Measurements from ENCODE around the gene GPR153. TPM values are rescaled to one million over a fixed set of nuclear protein-coding genes. Genes with fewer than 3 reads are reported as not detected.

GPR153 gene
- total RNA-seq, 4 donors from 2014 or later: 5.6 to 12.3 (median 10.2) TPM

DNA sequence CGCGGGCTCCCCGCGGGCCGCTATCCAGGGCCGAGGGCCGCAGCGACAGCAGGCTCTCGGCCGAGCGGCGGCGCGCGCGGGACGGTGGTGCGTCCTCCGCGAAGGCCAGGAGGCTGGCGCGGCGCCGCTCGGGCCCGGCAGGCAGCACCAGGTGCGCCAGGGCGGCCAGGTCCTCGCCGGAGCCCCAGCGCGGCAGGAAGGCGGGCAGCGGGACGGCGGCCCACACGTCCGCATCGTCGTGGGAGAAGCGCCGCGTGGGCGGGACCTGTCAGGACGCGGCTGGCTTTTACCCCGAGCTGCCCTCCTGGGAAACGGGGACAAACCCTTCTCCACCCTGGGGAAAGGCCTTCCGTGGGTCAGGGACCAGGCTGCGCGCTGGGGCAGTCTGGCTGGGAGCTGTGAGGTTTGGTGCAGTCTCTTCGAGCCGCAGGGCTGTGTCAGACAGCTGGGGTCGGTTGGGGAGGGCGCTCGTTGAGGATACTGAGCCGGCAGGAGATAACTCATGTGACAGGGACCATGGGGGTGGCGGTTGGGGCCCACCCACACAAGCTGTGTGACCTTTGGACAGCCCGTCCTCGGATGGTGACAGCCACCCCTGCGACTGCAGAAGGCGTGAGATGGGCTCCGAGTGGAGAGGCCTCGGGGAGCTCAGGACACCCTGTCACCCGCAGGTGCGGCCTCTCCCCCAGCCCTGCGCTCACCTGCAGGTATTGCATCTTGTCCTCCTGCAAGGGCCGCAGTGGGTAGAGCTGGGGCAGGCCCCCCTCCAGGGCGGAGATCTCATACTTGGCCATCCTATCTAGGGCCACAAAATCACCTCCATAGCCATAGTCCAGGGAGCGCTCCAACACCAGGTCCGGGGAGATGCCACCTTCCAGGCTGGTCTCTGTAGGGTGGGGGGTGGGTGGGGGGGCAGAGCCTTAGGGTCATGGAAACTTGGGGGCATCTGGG, 10.9 kb downstream of the GPR153 start:
- H3K4me3 ChIP-seq: peak overlapping the region in 2 of 4 donors; percentile 37 to 54
- no peaks in the 10 kb centered on the region for H3K9me3 ChIP-seq
- peaks cover 0 to 17% (median 0%) of the 10 kb centered on the region in 3 donors for H3K36me3 ChIP-seq
- DNase-seq: no peak
- peaks cover 24 to 39% (median 25%) of the 10 kb centered on the region in 3 donors for H3K4me1 ChIP-seq
- WGBS, 2 donors: 63 to 100% methylated on average over 1 to 11 of the region's 71 CpGs
- TF ChIP-seq, protein P1, sequence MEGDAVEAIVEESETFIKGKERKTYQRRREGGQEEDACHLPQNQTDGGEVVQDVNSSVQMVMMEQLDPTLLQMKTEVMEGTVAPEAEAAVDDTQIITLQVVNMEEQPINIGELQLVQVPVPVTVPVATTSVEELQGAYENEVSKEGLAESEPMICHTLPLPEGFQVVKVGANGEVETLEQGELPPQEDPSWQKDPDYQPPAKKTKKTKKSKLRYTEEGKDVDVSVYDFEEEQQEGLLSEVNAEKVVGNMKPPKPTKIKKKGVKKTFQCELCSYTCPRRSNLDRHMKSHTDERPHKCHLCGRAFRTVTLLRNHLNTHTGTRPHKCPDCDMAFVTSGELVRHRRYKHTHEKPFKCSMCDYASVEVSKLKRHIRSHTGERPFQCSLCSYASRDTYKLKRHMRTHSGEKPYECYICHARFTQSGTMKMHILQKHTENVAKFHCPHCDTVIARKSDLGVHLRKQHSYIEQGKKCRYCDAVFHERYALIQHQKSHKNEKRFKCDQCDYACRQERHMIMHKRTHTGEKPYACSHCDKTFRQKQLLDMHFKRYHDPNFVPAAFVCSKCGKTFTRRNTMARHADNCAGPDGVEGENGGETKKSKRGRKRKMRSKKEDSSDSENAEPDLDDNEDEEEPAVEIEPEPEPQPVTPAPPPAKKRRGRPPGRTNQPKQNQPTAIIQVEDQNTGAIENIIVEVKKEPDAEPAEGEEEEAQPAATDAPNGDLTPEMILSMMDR (IDR thresholded peaks at IDR 0.05): no peak
- no peak for TF ChIP-seq POLR2A (IDR thresholded peaks at IDR 0.05)
- H3K27ac ChIP-seq: no peak overlapping the region
- H3K27me3 ChIP-seq: peaks cover 0 to 76% (median 18%) of the 10 kb centered on the region in 4 donors
- intact Hi-C loops (cut with DNase I): loop anchor here (10.0 kb wide), 1 partner anchor 205 kb away; the partner anchor contains the start of gene KCNAB2

DNA sequence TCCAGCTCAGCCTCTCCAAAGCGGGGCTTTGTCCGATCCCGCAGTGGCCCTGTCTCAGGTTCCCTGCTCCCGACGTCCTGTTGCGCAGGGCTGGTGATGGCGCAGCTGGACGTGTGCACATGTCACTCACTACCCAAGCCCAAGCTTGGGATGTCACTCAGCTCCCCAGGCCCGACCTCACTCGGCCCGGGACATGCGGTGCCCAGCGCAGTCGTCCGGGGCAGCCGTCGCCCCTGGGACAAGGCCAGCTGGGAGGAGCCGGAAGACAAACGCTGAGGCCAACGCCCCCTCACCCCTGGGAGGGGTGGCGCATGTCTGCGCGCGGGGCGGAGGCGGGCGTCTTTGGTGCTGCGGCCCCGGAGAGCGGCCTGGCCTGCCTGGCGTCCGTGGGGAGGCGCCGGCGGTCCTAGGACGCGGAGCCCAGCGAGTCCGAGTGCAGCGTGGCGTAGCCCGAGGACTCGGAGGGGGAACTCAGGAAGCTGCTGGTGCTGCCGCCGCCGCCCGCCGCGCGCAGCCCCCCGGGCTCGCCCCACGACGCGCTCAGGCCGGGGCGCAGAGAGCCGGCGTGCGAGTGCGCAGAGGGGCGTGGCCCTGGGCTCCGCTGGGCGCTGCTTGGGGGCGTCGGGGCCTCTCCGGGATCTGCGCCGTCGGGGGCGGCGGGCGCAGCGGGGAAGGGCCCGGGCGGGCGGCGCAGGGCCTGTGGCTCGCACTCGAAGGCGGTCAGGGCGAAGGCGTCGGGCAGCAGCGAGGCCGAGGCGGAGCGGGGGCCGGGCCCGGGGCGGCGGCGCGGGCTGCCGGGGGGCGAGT, 11.8 kb downstream of the GPR153 start:
- Histone ChIP-seq H3K9me3 (no peaks in the 10 kb centered on the region), H3K4me1 (peaks cover 25 to 44% (median 29%) of the 10 kb centered on the region in 3 donors), H3K27me3 (peaks cover 1 to 84% (median 22%) of the 10 kb centered on the region in 4 donors), H3K36me3 (peaks cover 0 to 9% (median 0%) of the 10 kb centered on the region in 3 donors), H3K27ac (no peak overlapping the region), H3K4me3 (peak overlapping the region in 3 of 4 donors; percentile 15 to 54 (median 37))
- 28% methylated on average over 5 of the region's 96 CpGs; no CpG with 5 or more reads in 1 of the 2 donors for WGBS, 2 donors
- intact Hi-C loops (cut with DNase I): loop anchor here (10.0 kb wide), 1 partner anchor 204 kb away; the partner anchor contains the start of gene KCNAB2
- no peak for DNase-seq
- no peak for TF ChIP-seq POLR2A (IDR thresholded peaks at IDR 0.05)

DNA sequence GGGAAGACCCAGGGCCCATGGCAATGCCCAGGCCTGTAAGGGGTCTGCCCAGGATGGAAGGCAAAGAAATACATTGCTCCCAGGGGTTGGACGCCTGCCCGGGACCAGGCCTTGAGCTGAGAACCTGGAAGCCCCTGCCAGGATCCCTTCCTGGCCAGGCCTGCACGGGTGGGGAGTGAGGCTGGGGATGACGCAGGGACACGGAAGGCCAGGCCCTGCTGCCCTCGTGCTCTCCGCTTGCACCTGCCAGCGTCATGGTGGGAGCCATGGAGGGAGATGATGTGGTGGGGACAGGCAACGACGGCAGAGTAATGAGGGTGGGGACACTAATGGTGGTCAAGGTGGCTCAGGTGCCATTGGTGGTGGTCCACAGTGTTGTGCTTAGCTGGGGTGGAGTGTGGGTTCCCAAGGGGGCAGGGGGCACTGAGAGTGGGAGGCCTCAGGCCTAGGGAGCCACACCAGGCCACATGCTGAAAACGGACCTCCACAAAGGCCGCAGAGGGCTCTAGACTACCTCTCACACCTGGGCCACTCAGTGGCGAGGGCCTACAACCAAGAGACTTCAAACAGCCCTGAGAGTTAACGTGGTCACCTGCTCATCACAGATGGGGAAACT, 12.6 kb downstream of the GPR153 start:
- 76 to 86% methylated on average over 5 to 6 of the region's 14 CpGs for WGBS, 2 donors
- Histone ChIP-seq H3K27me3 (peaks cover 8 to 93% (median 30%) of the 10 kb centered on the region in 4 donors), H3K4me1 (peaks cover 25 to 44% (median 29%) of the 10 kb centered on the region in 3 donors), H3K36me3 (peaks cover 0 to under 1% (median 0%) of the 10 kb centered on the region in 3 donors), H3K9me3 (no peaks in the 10 kb centered on the region), H3K4me3 (no peak overlapping the region), H3K27ac (no peak overlapping the region)
- no peak for TF ChIP-seq POLR2A (IDR thresholded peaks at IDR 0.05)
- TF ChIP-seq, protein P1 (IDR thresholded peaks at IDR 0.05): no peak
- DNase-seq: no peak
- intact Hi-C loops (cut with DNase I): loop anchor here (10.0 kb wide), 1 partner anchor 203 kb away; the partner anchor contains the start of gene KCNAB2

DNA sequence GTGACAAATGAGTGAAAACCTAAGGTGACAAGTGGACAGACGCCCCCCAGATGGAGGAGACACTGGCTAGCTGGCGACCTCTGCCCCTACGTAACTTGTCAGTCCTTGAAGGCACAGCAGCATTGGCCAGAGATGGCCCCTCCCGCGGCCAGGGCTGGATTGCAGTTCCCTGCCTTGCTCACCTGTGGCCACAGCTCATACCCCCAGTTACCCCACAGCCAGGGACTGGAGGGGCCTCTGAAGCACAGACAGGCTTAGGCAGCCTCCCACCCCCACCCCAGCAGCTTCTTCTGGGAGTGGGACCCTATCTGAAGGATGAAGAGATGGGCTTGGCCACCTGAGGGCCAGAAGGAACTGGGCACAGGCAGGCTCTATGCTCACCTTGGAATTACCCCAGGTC, 13.2 kb downstream of the GPR153 start:
- TF ChIP-seq, protein P1 (IDR thresholded peaks at IDR 0.05): no peak
- no peak for TF ChIP-seq POLR2A (IDR thresholded peaks at IDR 0.05)
- WGBS, 2 donors: 57 to 59% methylated on average over 3 to 5 of the region's 5 CpGs
- Histone ChIP-seq H3K27me3 (peaks cover 15 to 99% (median 36%) of the 10 kb centered on the region in 4 donors), H3K27ac (no peak overlapping the region), H3K4me1 (peaks cover 25 to 47% (median 29%) of the 10 kb centered on the region in 3 donors), H3K9me3 (no peaks in the 10 kb centered on the region), H3K36me3 (no peaks in the 10 kb centered on the region), H3K4me3 (no peak overlapping the region)
- intact Hi-C loops (cut with DNase I): loop anchor here (2.0 to 10.0 kb wide), 2 partner anchors 95 to 203 kb away; partner anchors contain the start of gene KCNAB2
- no peak for DNase-seq
